HepG2 (cell line): ENCODE data around the gene POU6F2. TPM values are rescaled to one million over a fixed set of nuclear protein-coding genes. Genes with fewer than 3 reads are reported as not detected.
"Not testable (repeated sequence)": the region's sequence is repeated elsewhere in the genome, so short reads cannot be mapped to it uniquely, and the experiment has no call there.

ENCODE experiments used
- ATAC-seq: fragments of 200-7000 bp; cut with Tn5 transposase; 3 replicates; pipeline ENCODE4 v1.9.1; 2020; ENCODE audit warnings: mild to moderate bottlenecking, moderate library complexity
- BruUV-seq: library from RNA; stranded (reverse); fragments of 400-500 nt; replicated peaks from 2 replicates; lab custom pipeline; 2021; lab: Mats Ljungman, UMichigan
- CTCF ChIA-PET: fragments of 300-600 bp; formaldehyde crosslinking; extraction: SDS; loops from one replicate; lab custom pipeline; 2021; ENCODE audit warnings: low total read pairs, inconsistent platforms, low intra/inter-chr PET ratio; lab: Yijun Ruan, JAX
- POLR2A ChIA-PET: fragments of 350-600 bp; sonication (Branson Sonifier 250); formaldehyde crosslinking; loops from one replicate; lab custom pipeline; 2020; ENCODE audit warnings: antibody characterized with exemption, inconsistent platforms; lab: Yijun Ruan, JAX
- DNase-seq: peaks from one replicate; pipeline ENCODE4 v3.0.0-alpha.2; 2015; ENCODE audit warnings: low spot score
- FAIRE-seq: peaks from 3 replicates; lab custom pipeline; 2011; peaks lifted over from hg19 to GRCh38; lab: Jason Lieb, UNC
- H2AFZ ChIP-seq: one replicate; pipeline ENCODE4 v1.6.1; 2011; ENCODE audit warnings: low read length, inconsistent platforms
- H3K27ac ChIP-seq: fragments of 300-600 bp; 3 replicates; pipeline ENCODE4 v1.8.0; 2011; ENCODE audit warnings: mixed run types, mild to moderate bottlenecking, mixed read lengths, low read length, inconsistent platforms; ENCODE audit not compliant: insufficient read depth; ENCODE audit errors: extremely low read length
- H3K27me3 ChIP-seq, 2 experiments: fragments of 200-600 bp in 1 of 2; 2 replicates in 1 of 2; 3 replicates in 1 of 2; pipeline versions ENCODE4 v1.6.0 to v1.8.0; 2011; ENCODE audit warnings: low read length in 2 of 2, mild to moderate bottlenecking in 2 of 2, moderate library complexity in 2 of 2, inconsistent platforms in 1 of 2; ENCODE audit not compliant: insufficient read depth in 2 of 2, control insufficient read depth in 1 of 2
- H3K36me3 ChIP-seq, 2 experiments: fragments of 200-600 bp in 1 of 2; replicated peaks in 1 of 2; 2 replicates in 1 of 2; 3 replicates in 1 of 2; pipeline versions ENCODE4 v1.5.1 to v1.8.0; 2011; ENCODE audit warnings: low read length in 2 of 2, inconsistent platforms in 1 of 2; ENCODE audit not compliant: insufficient read depth in 2 of 2, control insufficient read depth in 1 of 2
- H3K4me1 ChIP-seq: 2 replicates; pipeline ENCODE4 v1.5.1; 2012; ENCODE audit warnings: low read length, inconsistent platforms; ENCODE audit not compliant: insufficient read depth
- H3K4me2 ChIP-seq: 2 replicates; pipeline ENCODE4 v1.6.0; 2011; ENCODE audit warnings: low read depth, low read length, inconsistent platforms
- H3K4me3 ChIP-seq, 3 experiments: fragments of 200-600 bp in 1 of 3; sonication (generic), shearing (Covaris generic) in 1 of 3; replicated peaks in 1 of 3; 2 replicates each; pipeline ENCODE4 v1.5.1; 2011 to 2016; ENCODE audit warnings: low read length in 3 of 3, inconsistent platforms in 2 of 3, low read depth in 2 of 3, mild to moderate bottlenecking in 2 of 3, control low read depth in 1 of 3, mixed read lengths in 1 of 3; ENCODE audit not compliant: insufficient read depth in 1 of 3
- H3K79me2 ChIP-seq: one replicate; pipeline ENCODE4 v1.6.1; 2011; ENCODE audit warnings: low read length, inconsistent platforms; ENCODE audit not compliant: insufficient read depth
- H3K9ac ChIP-seq: 2 replicates; pipeline ENCODE4 v1.6.0; 2011; ENCODE audit warnings: mild to moderate bottlenecking, low read depth, low read length, inconsistent platforms; ENCODE audit not compliant: insufficient read depth
- H3K9me3 ChIP-seq: 2 replicates; pipeline ENCODE4 v1.5.1; 2012; ENCODE audit warnings: mild to moderate bottlenecking, low read length
- H4K20me1 ChIP-seq: 2 replicates; pipeline ENCODE4 v1.6.0; 2011; ENCODE audit warnings: inconsistent platforms, mild to moderate bottlenecking, low read length, moderate library complexity; ENCODE audit not compliant: insufficient read depth
- NFATC3 ChIP-seq: sonication (generic); formaldehyde crosslinking; IDR thresholded peaks from 2 replicates; pipeline ENCODE4 v1.5.1; 2020; ENCODE audit warnings: mild to moderate bottlenecking, missing genetic modification reagents
- ZNF567 ChIP-seq: sonication (generic); formaldehyde crosslinking; IDR thresholded peaks from 2 replicates; pipeline ENCODE4 v1.8.1; 2023; ENCODE audit warnings: mild to moderate bottlenecking, missing genetic modification reagents, borderline replicate concordance
- ZNF772 ChIP-seq: sonication (generic); formaldehyde crosslinking; IDR thresholded peaks from 2 replicates; pipeline ENCODE4 v1.5.0; 2020; ENCODE audit warnings: mild to moderate bottlenecking, missing genetic modification reagents
- ZNF83 ChIP-seq: sonication (generic); formaldehyde crosslinking; IDR thresholded peaks from 2 replicates; pipeline ENCODE4 v1.4.0; 2020; ENCODE audit warnings: missing genetic modification reagents, mild to moderate bottlenecking, borderline replicate concordance
- WGBS: methylation state at CpG from one replicate; pipeline ENCODE4 v1.1.6; 2017; ENCODE audit warnings: low lambda C conversion rate; 5-methylcytosine and 5-hydroxymethylcytosine counted together
- in situ Hi-C: cut with HindIII; loops from 2 replicates; pipeline ENCODE4 v1.10.0; 2017; ENCODE audit warnings: low pct_unique_long_range_greater_than_20kb; ENCODE audit not compliant: extremely low pct_ligation_motif_present
- intact Hi-C: fragments of 100-400 bp; cut with micrococcal nuclease; formaldehyde crosslinking; loops from one replicate; pipeline ENCODE4 v1.10.0; 2022; ENCODE audit not compliant: unreplicated experiment
- polyA plus RNA-seq, 8 experiments: library from polyadenylated mRNA; depleted of rRNA in 3 of 8; stranded (reverse) in 7 of 8; unstranded in 1 of 8; fragments of >200 nt; fragmentation: Illumina TruSeq in 4 of 8; extraction: Trizol in 4 of 8; gene quantifications; 2 replicates each; pipeline versions ENCODE4 v1.2.1 to v1.2.3, GENCODE V29; 2011 to 2016; ENCODE audit warnings: low read depth in 4 of 8, missing spikeins in 1 of 8, mixed read lengths in 1 of 8; ENCODE audit not compliant: insufficient read depth in 1 of 8
- total RNA-seq, 5 experiments: library from RNA; depleted of rRNA; stranded (reverse); fragments of >200 nt; fragmentation: Illumina TruSeq; extraction: Trizol; gene quantifications; 2 replicates each; pipeline ENCODE4 v1.2.3, GENCODE V29; 2016; ENCODE audit warnings: low read depth in 1 of 5

The POU6F2 gene
- total and polyA plus RNA-seq, 2 of the 13 experiments (the other 11 are each of a cell fraction or from before 2014, with no cell fraction given), result not detected

DNA sequence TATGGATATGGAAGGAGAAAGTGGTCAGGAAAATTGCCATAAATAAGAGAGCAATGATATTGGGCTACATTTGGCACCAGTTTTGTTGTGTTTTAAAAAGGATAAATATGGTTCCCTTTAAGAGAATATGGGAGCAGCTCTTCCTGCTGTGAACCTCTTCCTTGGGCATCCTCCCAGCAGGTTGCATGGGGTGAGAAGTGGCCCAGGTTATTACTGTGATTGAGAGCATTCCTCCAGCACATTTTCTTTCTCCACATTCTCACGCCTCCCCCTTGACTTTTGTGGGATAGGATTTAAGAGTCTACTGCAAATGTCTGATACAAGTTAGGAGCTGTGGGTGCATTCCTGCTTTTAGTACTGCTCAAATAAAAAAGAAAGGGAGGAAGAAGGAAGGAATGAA is 214.8 kb downstream of the POU6F2 start:
- Histone ChIP-seq H3K4me2 (no peak overlapping the region), H2AFZ (no peak overlapping the region), H4K20me1 (no peaks in the 10 kb centered on the region), H3K9ac (no peak overlapping the region), H3K36me3 (no peaks in the 10 kb centered on the region), H3K9me3 (no peaks in the 10 kb centered on the region), H3K27ac (no peak overlapping the region), H3K79me2 (no peaks in the 10 kb centered on the region), H3K4me3 (no peak overlapping the region), H3K27me3 (peaks cover 0 to 18% of the 10 kb centered on the region in 2 experiments; a peak in 2 of 5 replicates), H3K4me1 (no peaks in the 10 kb centered on the region)
- no peak for FAIRE-seq
- ChIA-PET CTCF (no interaction called here), POLR2A (no interaction called here)
- BruUV-seq, result no TSS peak
- 0% methylated on average over 1 of the region's 1 CpG for WGBS
- in situ Hi-C loops (no loop called here), intact Hi-C loops (no loop called here)
- no peak for ATAC-seq
- TF ChIP-seq ZNF567 (CRISPR knock-in tag) (no peak), NFATC3 (CRISPR knock-in tag) (no peak), ZNF83 (no peak), ZNF772 (CRISPR knock-in tag) (no peak)
- no peak for DNase-seq

DNA sequence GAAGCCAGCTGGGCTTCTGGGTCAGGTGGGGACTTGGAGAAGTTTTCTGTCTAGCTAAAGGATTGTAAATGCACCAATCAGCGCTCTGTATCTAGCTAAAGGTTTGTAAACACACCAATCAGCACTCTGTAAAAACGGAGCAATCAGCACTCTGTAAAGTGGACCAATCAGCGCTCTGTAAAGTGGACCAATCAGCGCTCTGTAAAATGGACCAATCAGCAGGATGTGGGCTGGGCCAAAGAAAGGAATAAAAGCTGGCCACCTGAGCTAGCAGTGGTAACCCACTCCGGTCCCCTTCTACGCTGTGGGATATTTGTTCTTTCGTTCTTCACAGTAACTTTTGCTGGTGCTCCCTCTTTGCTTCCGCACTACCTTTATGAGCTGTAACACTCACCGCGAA is 216.7 kb downstream of the POU6F2 start:
- in situ Hi-C loops, H3K4me1 ChIP-seq, ATAC-seq, H3K9me3 ChIP-seq, CTCF ChIA-PET, BruUV-seq, H3K4me3 ChIP-seq, DNase-seq, H3K4me2 ChIP-seq, H4K20me1 ChIP-seq, H3K9ac ChIP-seq, H3K79me2 ChIP-seq, FAIRE-seq, H3K27ac ChIP-seq, POLR2A ChIA-PET, intact Hi-C loops, H2AFZ ChIP-seq, H3K36me3 ChIP-seq: not testable (repeated sequence)
- WGBS, result 77% methylated on average over 7 of the region's 10 CpGs
- peaks cover 0 to 15% of the 10 kb centered on the region in 2 experiments; a peak in 2 of 5 replicates for H3K27me3 ChIP-seq
